Endometrium (tissue), 2 donors: ENCODE measurements around the gene ILDR2.

Experiments used
- FAIRE-seq: peaks from 2 replicates; lab custom pipeline; 2012; peaks lifted over from hg19 to GRCh38; lab: Jason Lieb, UNC
- donor health status: control.
- donor health status: control.

The ILDR2 gene

DNA sequence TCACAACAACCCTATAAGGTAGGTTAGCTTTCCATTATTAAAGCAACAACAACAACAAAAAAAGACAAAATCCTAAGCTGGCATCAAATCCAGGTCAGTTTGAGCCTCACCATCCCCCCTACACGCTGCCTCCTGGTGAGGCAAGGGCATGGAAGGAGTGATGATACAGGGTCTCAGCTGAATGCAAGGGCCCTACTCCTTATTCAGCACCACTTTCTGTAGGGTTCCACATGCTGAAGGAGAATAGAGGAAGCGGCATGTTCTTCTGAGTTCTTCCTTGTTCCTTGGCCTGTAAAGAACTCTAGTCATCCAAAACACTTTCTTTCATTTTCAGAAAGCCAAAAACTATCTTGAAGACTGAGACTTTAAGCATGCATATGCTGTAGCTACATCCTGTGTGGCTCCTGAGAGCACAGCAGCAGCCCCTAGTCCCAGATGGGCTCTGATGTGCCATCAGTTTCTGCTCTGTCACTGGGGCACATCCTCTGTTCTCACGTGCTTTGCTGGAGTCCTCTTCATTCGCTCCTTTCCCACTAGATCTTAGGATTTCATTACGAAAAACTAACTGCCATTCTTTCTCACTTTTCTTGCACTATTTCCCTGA is 6.2 kb downstream of the ILDR2 start:
- FAIRE-seq = no peak

DNA sequence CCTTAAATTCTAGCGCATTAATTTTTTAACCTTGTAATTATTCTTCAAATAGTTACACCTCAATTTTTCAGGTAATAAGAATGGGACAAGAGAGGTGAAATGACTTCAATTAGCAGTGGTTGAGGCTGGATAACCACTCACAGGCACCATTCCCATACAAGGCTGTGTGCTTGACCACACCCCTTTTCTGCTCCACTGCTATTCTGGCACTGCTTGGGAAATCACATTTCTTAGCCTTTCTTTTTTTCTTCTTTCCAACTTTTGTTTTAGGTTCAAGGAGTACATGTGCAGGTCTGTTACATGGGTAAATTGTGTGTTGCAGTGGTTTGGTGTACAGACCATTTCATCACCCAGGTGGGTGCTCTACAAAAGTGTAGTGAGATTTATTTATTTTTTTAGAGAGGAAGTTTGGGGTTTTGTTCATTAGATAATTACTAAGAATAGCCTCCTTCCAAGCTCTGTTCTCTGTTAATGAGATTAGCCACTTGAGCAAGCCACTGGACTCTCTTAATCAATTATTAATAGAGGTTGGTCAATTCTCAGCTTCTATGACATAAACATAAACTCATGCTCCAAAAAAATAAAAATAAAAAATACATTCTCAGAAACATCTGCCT is 14.4 kb downstream of the ILDR2 start:
- FAIRE-seq = no peak

- no peak for FAIRE-seq
These were observed 18.5 kb downstream of the ILDR2 start for GRCh38 chr1:166956872-166957271.

DNA sequence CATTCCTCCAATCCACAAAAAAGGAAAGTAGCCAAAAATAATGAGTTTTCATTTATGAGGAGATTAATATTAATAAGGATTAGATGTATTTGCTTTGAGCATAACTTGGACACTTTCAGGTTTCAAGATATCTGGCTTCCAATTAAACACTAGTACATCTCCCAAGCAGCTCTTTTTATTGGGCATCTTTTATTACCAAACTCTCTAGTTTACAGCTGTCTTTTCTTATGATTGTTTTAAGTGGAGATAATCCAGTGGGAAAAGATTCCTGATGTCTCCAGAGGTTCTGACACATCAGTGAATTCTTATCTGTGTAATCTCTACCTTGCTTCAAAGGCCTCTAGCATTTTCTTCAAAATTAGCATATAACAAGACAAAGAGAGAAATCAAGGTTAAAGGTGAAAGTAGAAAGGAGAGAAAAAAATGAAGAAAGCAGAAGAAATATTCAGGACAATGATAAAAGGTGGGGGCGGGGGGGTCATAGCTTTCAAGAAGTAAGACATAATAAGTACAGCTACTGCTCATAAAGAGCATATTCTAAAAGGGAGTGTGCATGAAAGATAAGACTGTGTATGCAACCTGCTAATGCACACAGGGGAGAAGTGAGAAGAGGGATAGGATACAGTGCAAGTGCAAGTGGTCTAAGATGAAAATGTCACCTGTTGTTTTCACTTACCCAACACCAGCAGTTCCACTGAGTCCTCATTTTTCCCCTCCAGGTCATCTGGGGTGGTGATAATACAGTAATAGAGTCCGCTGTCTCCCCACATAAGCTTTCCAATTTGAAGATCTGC is 19.1 kb downstream of the ILDR2 start:
- no peak for FAIRE-seq

DNA sequence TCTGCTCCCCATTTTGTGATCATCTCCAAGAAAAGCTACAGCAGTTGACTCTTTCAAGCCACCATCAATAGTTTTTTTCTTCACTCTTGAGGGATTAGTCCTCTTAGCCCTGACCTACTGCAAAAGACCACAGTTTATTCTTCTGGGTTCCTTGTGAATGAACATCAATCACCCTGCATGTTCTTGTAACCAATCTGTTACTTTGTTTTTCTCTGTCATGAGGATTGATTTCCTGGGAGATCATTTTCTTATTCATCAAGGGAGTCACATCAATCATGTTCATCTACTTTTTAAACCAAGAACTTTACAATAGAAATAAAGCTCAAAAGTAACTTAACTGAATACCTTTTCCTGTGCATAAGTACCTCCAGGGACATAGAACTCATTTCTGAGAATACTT is 21.8 kb downstream of the ILDR2 start:
- FAIRE-seq = no peak

DNA sequence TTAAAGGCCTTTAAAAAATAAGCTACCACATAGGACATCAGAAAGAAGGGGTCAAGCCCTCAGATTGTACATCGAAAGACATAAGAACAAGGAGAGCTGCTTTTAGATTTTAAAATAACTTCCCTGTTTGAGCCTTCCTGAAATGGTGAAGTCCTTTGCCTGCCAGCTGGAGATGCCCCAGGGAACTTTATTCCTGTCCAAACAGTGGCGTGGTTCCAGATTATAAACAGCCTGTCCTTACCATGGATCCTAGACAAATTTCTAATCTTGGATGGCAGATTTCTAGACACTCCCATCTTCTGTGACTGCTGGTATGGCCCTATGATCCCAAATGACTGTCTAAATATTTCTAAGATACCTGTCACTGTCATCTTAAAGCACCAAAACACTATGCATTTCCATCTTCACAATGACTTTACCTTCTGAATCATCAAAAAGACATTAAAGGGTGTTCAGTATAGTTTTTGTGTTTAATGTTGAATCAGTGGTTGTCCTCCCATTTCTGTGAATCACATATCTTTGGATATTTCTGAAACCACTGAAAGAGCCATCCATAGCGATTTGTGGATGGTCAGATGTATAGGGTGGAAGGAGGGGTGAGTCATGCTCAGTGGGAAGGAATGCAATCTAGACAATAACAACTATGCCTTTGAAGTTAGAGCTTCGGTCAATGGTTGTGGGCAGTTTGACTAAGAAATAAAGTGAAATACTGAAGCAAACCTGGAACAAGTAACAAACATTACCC is 23.2 kb downstream of the ILDR2 start:
- FAIRE-seq = no peak

GRCh38 chr1:166951050-166951449 is 24.3 kb downstream of the ILDR2 start:
- no peak for FAIRE-seq

DNA sequence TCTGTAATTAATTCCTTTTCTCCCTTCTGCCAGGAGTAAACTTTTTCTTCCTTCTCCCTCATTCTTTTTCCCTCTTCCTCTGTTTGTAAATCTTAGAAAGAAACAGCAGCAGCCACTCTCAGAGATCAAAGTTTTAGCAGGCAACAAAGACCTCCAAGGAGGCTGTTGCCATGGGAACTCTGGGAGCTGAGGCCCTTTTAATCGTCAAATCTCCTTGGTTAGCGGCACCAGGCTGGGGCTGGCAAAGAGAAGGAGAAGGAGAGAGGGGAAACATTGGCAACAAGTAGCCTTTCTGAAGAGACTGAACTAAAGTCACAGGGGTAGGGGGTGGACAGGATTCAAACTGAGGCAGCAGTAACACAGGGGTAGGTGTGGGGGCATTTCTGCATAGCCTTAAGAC is 25.2 kb downstream of the ILDR2 start:
- FAIRE-seq = no peak

- FAIRE-seq = no peak
These were observed 26.4 kb downstream of the ILDR2 start for GRCh38 chr1:166948856-166949350.

DNA sequence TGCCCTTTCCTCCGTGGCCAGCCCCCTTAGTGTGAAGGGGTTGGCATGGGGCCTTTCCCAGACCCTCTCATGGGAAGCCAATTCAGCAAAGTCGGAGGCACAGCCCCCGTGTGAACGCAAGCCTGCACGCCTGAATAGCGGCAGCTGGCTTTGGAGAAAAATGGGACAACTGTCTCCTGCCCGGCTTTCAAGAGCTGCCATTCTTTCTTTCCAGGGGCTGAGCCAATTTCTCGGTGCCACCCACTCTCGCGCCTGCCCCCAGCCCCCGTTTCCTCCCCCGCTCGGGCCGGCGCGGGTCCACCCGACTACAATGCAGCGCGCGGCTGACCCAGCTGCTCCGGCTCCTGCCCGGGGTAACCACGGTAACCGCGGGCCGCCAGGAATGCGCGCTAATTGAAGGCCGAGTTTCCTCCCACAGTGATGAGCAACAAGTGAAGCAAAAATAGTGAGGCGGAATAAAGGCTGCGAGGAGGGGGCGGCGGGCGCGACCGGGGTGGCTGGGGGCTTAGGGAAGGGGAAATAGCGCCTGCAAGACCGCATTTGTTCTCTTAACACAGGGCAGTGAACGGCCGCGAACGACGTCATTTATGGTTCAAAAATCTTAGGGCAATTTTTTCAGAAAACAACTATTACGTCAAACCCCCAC is 27.8 kb downstream of the ILDR2 start:
- no peak for FAIRE-seq

- FAIRE-seq = no peak
These were observed 31.0 kb downstream of the ILDR2 start for GRCh38 chr1:166944186-166944967.

- no peak for FAIRE-seq
These were observed 35.5 kb downstream of the ILDR2 start for GRCh38 chr1:166939741-166940375.

DNA sequence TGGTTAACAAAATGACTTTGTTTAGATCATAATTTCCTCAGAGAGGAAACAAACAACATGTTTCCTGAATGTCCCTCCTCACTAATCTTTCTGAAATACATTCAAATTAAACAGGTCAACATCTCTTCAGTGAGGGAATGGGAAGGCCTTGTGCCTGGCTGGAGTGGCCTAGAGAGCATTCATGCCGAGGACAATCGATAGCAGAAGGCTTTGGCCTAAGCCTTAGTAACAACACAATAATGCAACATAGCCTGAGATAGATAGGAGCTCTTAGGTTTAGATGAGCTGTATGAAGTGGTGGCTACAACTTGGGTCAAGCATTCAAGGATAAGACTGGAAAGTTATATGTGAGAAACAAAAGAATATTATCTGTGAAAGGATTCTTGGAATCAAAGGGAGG is 37.4 kb downstream of the ILDR2 start:
- FAIRE-seq = no peak

- FAIRE-seq = no peak
These were observed 38.0 kb downstream of the ILDR2 start for GRCh38 chr1:166937329-166937728.

GRCh38 chr1:166933633-166934032 is 41.7 kb downstream of the ILDR2 start:
- no peak for FAIRE-seq

DNA sequence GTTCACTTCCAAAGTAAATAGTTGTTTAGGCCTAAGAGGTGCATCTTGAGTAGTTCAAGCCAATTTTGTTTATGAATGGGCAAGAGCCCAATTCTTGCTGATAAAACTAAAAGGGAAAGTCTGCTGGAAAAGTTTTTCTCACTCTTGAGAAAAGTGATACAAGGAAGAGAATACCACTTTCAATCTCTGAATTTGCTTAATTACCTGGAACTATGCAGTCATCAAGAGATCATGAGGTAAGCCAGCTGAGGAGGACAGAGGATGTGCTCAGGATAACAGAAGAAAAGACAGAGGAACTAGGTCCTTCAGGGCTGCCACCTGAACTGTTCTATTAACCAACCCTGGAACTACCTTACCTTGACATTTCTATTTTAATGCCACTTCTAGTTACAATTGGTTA is 42.2 kb downstream of the ILDR2 start:
- no peak for FAIRE-seq

DNA sequence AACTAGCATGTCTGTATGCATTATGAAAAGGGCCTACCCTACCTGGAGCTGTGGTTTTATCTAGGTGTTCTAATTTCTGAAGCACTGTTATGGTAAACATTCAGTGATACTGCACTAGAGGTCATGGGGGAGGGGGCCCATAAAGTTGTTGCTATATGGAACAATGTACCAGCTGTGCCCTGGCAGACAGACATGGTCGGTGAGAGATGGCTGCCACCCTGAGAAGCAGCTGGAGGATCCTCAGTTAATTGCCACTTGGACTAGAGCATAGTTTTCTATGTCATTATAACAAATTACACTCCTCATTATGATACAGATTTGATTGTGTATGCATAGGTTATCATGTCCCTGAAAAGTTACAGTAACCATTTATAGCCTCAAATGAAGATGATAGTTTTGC is 45.4 kb downstream of the ILDR2 start:
- no peak for FAIRE-seq

- no peak for FAIRE-seq
These were observed 47.6 kb downstream of the ILDR2 start for GRCh38 chr1:166927701-166928100.

GRCh38 chr1:166925810-166926478 is 49.4 kb downstream of the ILDR2 start:
- FAIRE-seq = no peak

DNA sequence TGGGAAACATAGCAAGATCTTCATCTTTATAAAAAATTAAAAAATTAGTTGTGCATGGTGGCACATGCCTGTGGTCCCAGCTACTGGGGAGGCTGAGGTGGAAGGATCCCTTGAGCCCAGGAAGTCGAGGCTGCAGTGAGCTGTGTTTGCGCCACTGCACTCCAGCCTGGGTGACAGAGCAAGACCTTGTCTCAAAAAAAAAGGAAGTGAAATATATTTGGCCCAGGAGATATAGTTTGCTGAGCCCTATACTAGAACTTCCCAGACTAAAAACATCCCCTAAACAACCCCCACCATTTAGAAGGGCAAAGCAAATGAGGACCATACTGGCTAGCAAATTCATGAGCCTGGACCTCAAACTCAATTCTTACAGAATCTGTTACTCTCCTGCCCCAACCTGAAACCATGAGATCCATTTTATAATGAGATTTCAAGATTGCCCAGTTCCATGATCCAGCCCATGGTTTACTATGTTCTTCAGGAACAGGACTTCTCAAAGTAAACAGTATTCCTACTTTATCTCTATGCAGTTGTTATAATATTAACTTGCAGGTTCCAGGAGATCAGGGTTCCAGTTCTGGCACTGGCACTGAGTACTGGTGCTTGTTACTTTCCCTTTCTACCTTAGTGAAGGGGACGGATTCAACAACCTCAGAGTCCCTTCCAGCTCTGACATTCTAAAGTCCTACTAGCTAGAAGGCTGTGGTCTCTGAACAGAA is 50.4 kb downstream of the ILDR2 start:
- FAIRE-seq = no peak
